ENCODE results near the gene C12orf76. TPM values are rescaled to one million over a fixed set of nuclear protein-coding genes. Genes with fewer than 3 reads are reported as not detected.

Gene C12orf76
- total RNA-seq, 1 experiment from 2014 or later = 9.7 TPM

DNA sequence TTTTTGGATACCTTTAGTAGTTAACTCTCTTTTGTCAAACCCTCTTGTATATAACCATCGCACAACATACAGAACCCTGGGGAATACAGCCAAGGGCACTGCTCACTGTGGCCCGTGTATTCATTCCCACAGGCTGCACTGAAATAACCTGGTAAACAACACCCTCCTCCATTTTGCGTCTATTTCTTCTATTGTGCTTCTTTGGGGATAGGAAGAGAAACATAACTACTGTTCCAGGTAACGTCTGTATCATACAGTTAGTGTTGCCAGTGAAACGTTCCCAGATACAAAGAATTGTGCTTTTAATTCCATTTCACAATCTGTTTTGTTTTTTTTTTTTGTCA is 9.6 kb downstream of the C12orf76 start:
- DNase-seq = no peak
- H3K27ac ChIP-seq (ENCODE audit: insufficient read length, low read depth, low read length) = no peak overlapping the region
- H2BK20ac ChIP-seq (ENCODE audit: low read depth, low read length, poor library complexity, severe bottlenecking) = no peak overlapping the region
- no peaks in the 10 kb centered on the region for H3K23me2 ChIP-seq (ENCODE audit: insufficient read length, low read depth, low read length, poor library complexity, severe bottlenecking)
- no peaks in the 10 kb centered on the region for H3K4me1 ChIP-seq (ENCODE audit: insufficient read depth, low read length)
- no peak overlapping the region for H3K56ac ChIP-seq (ENCODE audit: insufficient read length, low read depth, low read length)
- no peak overlapping the region for H4K5ac ChIP-seq (ENCODE audit: insufficient read length, low read depth, low read length)
- H2BK12ac ChIP-seq (ENCODE audit: insufficient read length, low read depth, low read length) = no peak overlapping the region
- no peaks in the 10 kb centered on the region for H3K27me3 ChIP-seq (ENCODE audit: insufficient read depth, low read length)
- no peaks in the 10 kb centered on the region for H3K79me2 ChIP-seq (ENCODE audit: insufficient read depth, low read length)
- no peaks in the 10 kb centered on the region for H4K20me1 ChIP-seq (ENCODE audit: control insufficient read depth, insufficient read depth, insufficient read length)
- H3K23ac ChIP-seq (ENCODE audit: insufficient read length, low read depth, low read length) = no peak overlapping the region
- no peaks in the 10 kb centered on the region for H3K9me3 ChIP-seq (ENCODE audit: control insufficient read depth, low read depth, low read length)
- H3K79me1 ChIP-seq (ENCODE audit: insufficient read depth, low read depth, low read length, poor library complexity, severe bottlenecking) = no peaks in the 10 kb centered on the region
- no peak overlapping the region for H2BK120ac ChIP-seq (ENCODE audit: low read depth, low read length, poor library complexity, severe bottlenecking)
- H3K9me3 Mint-ChIP-seq = no peaks in the 10 kb centered on the region; a peak in 1 of 5 replicates
- peaks cover 24 to 26% of the 10 kb centered on the region in 2 experiments for H3K4me1 Mint-ChIP-seq
- H4K91ac ChIP-seq (ENCODE audit: insufficient read length, low read depth, low read length) = no peak overlapping the region
- H2AK5ac ChIP-seq (ENCODE audit: insufficient read length, low read length) = no peak overlapping the region
- no peak overlapping the region for H3K4me2 ChIP-seq (ENCODE audit: insufficient read depth, insufficient read length, low read length)
- H3K9ac ChIP-seq (ENCODE audit: extremely low read depth, insufficient read length, low read length) = no peak overlapping the region
- peaks cover 4 to 24% (median 22%) of the 10 kb centered on the region in 3 experiments for H3K36me3 Mint-ChIP-seq (ENCODE audit: insufficient read depth in 1 of 3, low read depth in 3 of 3)
- no peak overlapping the region for H3K4me3 Mint-ChIP-seq
- no peak overlapping the region for H3K18ac ChIP-seq (ENCODE audit: insufficient read length, low read depth, low read length)
- peak overlapping the region in 2 of 3 experiments; percentile 3 to 69; a peak in 4 of 7 replicates for H3K27ac Mint-ChIP-seq
- WGBS (ENCODE audit: extremely low coverage, insufficient read length, low lambda C conversion rate) = no CpG with 5 or more reads among the region's 5 CpGs
- H3T11ph ChIP-seq (ENCODE audit: low read length) = no peak overlapping the region
- no peak overlapping the region for H2BK5ac ChIP-seq (ENCODE audit: insufficient read length, low read length)
- no peaks in the 10 kb centered on the region for H3K27me3 Mint-ChIP-seq (ENCODE audit: low read depth)
- TF ChIP-seq, protein P1, sequence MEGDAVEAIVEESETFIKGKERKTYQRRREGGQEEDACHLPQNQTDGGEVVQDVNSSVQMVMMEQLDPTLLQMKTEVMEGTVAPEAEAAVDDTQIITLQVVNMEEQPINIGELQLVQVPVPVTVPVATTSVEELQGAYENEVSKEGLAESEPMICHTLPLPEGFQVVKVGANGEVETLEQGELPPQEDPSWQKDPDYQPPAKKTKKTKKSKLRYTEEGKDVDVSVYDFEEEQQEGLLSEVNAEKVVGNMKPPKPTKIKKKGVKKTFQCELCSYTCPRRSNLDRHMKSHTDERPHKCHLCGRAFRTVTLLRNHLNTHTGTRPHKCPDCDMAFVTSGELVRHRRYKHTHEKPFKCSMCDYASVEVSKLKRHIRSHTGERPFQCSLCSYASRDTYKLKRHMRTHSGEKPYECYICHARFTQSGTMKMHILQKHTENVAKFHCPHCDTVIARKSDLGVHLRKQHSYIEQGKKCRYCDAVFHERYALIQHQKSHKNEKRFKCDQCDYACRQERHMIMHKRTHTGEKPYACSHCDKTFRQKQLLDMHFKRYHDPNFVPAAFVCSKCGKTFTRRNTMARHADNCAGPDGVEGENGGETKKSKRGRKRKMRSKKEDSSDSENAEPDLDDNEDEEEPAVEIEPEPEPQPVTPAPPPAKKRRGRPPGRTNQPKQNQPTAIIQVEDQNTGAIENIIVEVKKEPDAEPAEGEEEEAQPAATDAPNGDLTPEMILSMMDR (conservative IDR thresholded peaks at IDR 0.05) = no peak
- no peak overlapping the region for H3K14ac ChIP-seq (ENCODE audit: insufficient read depth, low read length)
- H2AFZ ChIP-seq (ENCODE audit: low read length) = no peak overlapping the region
- no peak overlapping the region for H2BK15ac ChIP-seq (ENCODE audit: low read depth, low read length)
- no peak overlapping the region for H3K4ac ChIP-seq (ENCODE audit: low read depth, low read length)
- no peak overlapping the region for H4K8ac ChIP-seq (replicated peaks; ENCODE audit: insufficient read length, low read depth, low read length)

All from H9 (cell line).